ENCODE data around the gene TRMT10A. TPM values are rescaled to one million over a fixed set of nuclear protein-coding genes. Genes with fewer than 3 reads are reported as not detected.

The TRMT10A gene
- total RNA-seq, 1 experiment from 2014 or later, result 7.4 TPM

- H2AFZ ChIP-seq (ENCODE audit: low read depth, low read length, poor library complexity, severe bottlenecking), result no peak overlapping the region
- no peak overlapping the region for H3K4me2 ChIP-seq (ENCODE audit: low read length)
- CTCF ChIA-PET, result no interaction called here
- H4K20me1 ChIP-seq (ENCODE audit: insufficient read depth), result no peaks in the 10 kb centered on the region
- RAD21 ChIA-PET (ENCODE audit: low non-redundant PET in 1 of 2, low total read pairs in 2 of 2, uncharacterized antibody in 2 of 2, unreplicated experiment in 2 of 2), result no interaction called here
- no peaks in the 10 kb centered on the region for H3K4me1 ChIP-seq (ENCODE audit: control insufficient read depth in 1 of 2, insufficient read depth in 2 of 2, low read length in 2 of 2)
- H3K79me2 ChIP-seq (ENCODE audit: insufficient read depth, low read length), result no peaks in the 10 kb centered on the region
- H3K9ac ChIP-seq (ENCODE audit: low read length), result no peak overlapping the region
- H3K9me3 ChIP-seq (ENCODE audit: control insufficient read depth in 1 of 2, insufficient read depth in 1 of 2, low read depth in 1 of 2, low read length in 2 of 2), result no peaks in the 10 kb centered on the region
- DNase-seq (ENCODE audit: low read depth, low spot score), result no peak
- H3K9me2 ChIP-seq (ENCODE audit: insufficient read depth), result no peaks in the 10 kb centered on the region
- intact Hi-C loops (cut with micrococcal nuclease), result no loop called here
- H3K4me3 ChIP-seq (replicated peaks in 1 of 2; ENCODE audit: low read depth in 1 of 2, low read length in 2 of 2), result no peak overlapping the region
- POLR2A ChIA-PET, result interaction anchor here (1.2 kb wide), 1 partner anchor 9 kb away, joined by 3 read pairs; the partner anchor contains the start of gene TRMT10A
- ATAC-seq, result no peak
- H3K36me3 ChIP-seq (ENCODE audit: control insufficient read depth in 1 of 2, insufficient read depth in 2 of 2, low read length in 2 of 2), result no peaks in the 10 kb centered on the region
- H3K27ac ChIP-seq (ENCODE audit: low read depth, low read length), result no peak overlapping the region
- TF ChIP-seq, protein P1, sequence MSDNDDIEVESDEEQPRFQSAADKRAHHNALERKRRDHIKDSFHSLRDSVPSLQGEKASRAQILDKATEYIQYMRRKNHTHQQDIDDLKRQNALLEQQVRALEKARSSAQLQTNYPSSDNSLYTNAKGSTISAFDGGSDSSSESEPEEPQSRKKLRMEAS (IDR thresholded peaks at IDR 0.05), result no peak
- no peak for TF ChIP-seq SP1 (IDR thresholded peaks at IDR 0.05; ENCODE audit: low read depth)
- H3K27me3 ChIP-seq (ENCODE audit: insufficient read depth, low read length), result no peaks in the 10 kb centered on the region
- no TSS peak for BruUV-seq (replicated peaks)
These were observed 8.8 kb upstream of the TRMT10A start for GRCh38 chr4:99572527-99573240.

DNA sequence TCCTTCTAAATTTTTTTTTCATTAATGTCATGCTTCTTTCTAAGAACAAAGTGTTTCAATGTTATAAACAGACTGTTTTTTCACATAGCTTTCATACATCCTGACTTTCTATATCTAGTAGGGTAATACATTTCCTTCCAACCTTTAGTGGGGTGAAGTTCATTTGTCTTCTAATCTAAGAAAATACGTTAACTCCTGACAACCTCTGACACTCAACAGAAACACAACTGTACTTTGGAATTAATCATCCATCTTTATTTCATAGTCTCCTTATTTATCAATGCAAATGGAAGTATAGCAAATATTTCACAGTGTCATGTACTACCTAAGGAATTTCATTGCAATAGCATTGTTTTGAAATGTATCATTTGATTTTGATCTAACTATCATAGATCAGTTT is 8.0 kb upstream of the TRMT10A start:
- H3K9me2 ChIP-seq (ENCODE audit: insufficient read depth), result no peaks in the 10 kb centered on the region
- ChIA-PET RAD21 (ENCODE audit: low non-redundant PET in 1 of 2, low total read pairs in 2 of 2, uncharacterized antibody in 2 of 2, unreplicated experiment in 2 of 2) (no interaction called here), CTCF (no interaction called here), POLR2A (no interaction called here)
- no peak overlapping the region for H3K4me2 ChIP-seq (ENCODE audit: low read length)
- H3K27me3 ChIP-seq (ENCODE audit: insufficient read depth, low read length), result no peaks in the 10 kb centered on the region
- no peaks in the 10 kb centered on the region for H3K4me1 ChIP-seq (ENCODE audit: control insufficient read depth in 1 of 2, insufficient read depth in 2 of 2, low read length in 2 of 2)
- H3K9me3 ChIP-seq (ENCODE audit: control insufficient read depth in 1 of 2, insufficient read depth in 1 of 2, low read depth in 1 of 2, low read length in 2 of 2), result no peaks in the 10 kb centered on the region
- H4K20me1 ChIP-seq (ENCODE audit: insufficient read depth), result no peaks in the 10 kb centered on the region
- H2AFZ ChIP-seq (ENCODE audit: low read depth, low read length, poor library complexity, severe bottlenecking), result no peak overlapping the region
- H3K9ac ChIP-seq (ENCODE audit: low read length), result no peak overlapping the region
- DNase-seq (ENCODE audit: low read depth, low spot score), result no peak
- BruUV-seq (replicated peaks), result no TSS peak
- intact Hi-C loops (cut with micrococcal nuclease), result no loop called here
- no peak overlapping the region for H3K4me3 ChIP-seq (replicated peaks in 1 of 2; ENCODE audit: low read depth in 1 of 2, low read length in 2 of 2)
- no peak overlapping the region for H3K27ac ChIP-seq (ENCODE audit: low read depth, low read length)
- H3K36me3 ChIP-seq (ENCODE audit: control insufficient read depth in 1 of 2, insufficient read depth in 2 of 2, low read length in 2 of 2), result no peaks in the 10 kb centered on the region
- H3K79me2 ChIP-seq (ENCODE audit: insufficient read depth, low read length), result no peaks in the 10 kb centered on the region
- ATAC-seq, result no peak
- TF ChIP-seq, protein P1 (IDR thresholded peaks at IDR 0.05), result no peak
- TF ChIP-seq CEBPB (IDR thresholded peaks at IDR 0.05; ENCODE audit: low read depth) (no peak), FOSL1 (IDR thresholded peaks at IDR 0.05; ENCODE audit: low read depth) (no peak), RAD21 (IDR thresholded peaks at IDR 0.05; ENCODE audit: low read depth) (no peak), EZH2 (IDR thresholded peaks at IDR 0.05) (no peak), POLR2A (IDR thresholded peaks at IDR 0.05; ENCODE audit: borderline replicate concordance, extremely low read depth, insufficient read depth, insufficient read length) (no peak), EGR1 (IDR thresholded peaks at IDR 0.05; ENCODE audit: low read depth) (no peak), ATF3 (IDR thresholded peaks at IDR 0.05) (no peak), CBX3 (IDR thresholded peaks at IDR 0.05; ENCODE audit: low read depth) (no peak), SIN3A (IDR thresholded peaks at IDR 0.05; ENCODE audit: low read depth) (no peak), POLR2AphosphoS5 (IDR thresholded peaks at IDR 0.05; ENCODE audit: low read depth, low read length) (no peak), ZNF274 (IDR thresholded peaks at IDR 0.05; ENCODE audit: low read depth, low read length) (no peak)
- TF ChIP-seq, protein P2, sequence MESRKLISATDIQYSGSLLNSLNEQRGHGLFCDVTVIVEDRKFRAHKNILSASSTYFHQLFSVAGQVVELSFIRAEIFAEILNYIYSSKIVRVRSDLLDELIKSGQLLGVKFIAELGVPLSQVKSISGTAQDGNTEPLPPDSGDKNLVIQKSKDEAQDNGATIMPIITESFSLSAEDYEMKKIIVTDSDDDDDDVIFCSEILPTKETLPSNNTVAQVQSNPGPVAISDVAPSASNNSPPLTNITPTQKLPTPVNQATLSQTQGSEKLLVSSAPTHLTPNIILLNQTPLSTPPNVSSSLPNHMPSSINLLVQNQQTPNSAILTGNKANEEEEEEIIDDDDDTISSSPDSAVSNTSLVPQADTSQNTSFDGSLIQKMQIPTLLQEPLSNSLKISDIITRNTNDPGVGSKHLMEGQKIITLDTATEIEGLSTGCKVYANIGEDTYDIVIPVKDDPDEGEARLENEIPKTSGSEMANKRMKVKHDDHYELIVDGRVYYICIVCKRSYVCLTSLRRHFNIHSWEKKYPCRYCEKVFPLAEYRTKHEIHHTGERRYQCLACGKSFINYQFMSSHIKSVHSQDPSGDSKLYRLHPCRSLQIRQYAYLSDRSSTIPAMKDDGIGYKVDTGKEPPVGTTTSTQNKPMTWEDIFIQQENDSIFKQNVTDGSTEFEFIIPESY (IDR thresholded peaks at IDR 0.05; ENCODE audit: extremely low read depth, insufficient replicate concordance, low read length), result no peak
- TF ChIP-seq, protein P3, sequence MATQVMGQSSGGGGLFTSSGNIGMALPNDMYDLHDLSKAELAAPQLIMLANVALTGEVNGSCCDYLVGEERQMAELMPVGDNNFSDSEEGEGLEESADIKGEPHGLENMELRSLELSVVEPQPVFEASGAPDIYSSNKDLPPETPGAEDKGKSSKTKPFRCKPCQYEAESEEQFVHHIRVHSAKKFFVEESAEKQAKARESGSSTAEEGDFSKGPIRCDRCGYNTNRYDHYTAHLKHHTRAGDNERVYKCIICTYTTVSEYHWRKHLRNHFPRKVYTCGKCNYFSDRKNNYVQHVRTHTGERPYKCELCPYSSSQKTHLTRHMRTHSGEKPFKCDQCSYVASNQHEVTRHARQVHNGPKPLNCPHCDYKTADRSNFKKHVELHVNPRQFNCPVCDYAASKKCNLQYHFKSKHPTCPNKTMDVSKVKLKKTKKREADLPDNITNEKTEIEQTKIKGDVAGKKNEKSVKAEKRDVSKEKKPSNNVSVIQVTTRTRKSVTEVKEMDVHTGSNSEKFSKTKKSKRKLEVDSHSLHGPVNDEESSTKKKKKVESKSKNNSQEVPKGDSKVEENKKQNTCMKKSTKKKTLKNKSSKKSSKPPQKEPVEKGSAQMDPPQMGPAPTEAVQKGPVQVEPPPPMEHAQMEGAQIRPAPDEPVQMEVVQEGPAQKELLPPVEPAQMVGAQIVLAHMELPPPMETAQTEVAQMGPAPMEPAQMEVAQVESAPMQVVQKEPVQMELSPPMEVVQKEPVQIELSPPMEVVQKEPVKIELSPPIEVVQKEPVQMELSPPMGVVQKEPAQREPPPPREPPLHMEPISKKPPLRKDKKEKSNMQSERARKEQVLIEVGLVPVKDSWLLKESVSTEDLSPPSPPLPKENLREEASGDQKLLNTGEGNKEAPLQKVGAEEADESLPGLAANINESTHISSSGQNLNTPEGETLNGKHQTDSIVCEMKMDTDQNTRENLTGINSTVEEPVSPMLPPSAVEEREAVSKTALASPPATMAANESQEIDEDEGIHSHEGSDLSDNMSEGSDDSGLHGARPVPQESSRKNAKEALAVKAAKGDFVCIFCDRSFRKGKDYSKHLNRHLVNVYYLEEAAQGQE (IDR thresholded peaks at IDR 0.05; ENCODE audit: low read depth), result no peak

All from HCT116 (cell line).